DMS114 treated with DMSO at 0.1 percent for 48 hours (cell line): ENCODE results near the gene PNKD.

Experiments used
- DNase-seq: peaks from one replicate; lab custom pipeline; 2025; ENCODE audit not compliant: unreplicated experiment; lab: John Stamatoyannopoulos, UW

The PNKD gene

DNA sequence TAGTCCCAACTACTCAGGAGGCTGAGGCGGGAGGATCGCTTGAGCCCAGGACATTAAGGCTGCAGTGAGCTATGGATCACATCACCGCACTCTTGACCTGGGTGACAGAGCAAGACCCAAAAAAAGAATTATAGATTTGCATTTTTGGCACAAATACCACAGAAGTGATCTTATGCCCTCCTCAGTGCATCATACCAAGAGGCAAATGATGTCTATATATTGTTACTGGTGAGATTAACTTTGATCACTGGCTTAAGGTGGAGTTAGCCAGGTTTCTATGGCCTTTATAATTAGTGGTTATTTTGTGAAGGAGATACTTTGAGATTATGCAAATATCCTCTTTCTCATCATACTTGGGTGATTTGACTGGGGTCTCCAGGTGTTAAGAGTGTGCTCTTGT is 64.2 kb downstream of the PNKD start:
- DNase-seq = no peak

DNA sequence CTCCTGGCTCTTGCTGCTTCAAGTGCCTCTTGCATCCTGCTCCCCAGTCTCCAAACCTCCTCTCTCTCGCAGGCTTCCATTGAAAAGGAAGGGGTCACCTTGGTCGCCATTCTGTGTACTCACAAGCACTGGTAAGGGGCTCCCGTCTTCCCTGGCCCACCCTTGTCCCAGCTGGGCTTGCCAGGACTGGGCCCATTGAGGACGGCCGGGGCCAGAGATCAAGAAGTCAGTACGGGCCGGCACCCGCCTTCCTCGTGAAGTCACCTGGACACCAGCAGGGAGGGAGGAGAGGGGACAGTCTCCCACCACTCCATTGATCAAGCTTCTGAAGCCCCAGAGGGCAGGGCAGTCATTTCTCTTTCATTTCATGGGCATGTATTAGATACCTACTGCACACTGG is 70.3 kb downstream of the PNKD start:
- no peak for DNase-seq

DNA sequence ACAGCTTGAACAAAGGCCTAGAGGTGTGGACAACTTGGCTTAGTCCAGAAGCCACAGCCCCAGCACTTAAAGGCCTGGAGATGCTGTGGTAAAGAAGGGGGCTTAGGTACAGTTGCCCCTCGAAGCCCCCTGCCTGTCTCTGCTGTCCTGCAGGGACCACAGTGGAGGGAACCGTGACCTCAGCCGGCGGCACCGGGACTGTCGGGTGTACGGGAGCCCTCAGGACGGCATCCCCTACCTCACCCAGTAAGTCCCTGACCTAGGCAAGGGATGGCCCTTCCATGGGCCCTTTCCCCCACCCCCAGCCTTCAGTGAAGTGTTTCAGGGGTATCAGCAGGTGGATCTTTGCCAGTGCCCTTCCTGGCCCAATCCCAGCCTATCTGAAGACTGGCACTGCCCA is 71.1 kb downstream of the PNKD start:
- no peak for DNase-seq

DNA sequence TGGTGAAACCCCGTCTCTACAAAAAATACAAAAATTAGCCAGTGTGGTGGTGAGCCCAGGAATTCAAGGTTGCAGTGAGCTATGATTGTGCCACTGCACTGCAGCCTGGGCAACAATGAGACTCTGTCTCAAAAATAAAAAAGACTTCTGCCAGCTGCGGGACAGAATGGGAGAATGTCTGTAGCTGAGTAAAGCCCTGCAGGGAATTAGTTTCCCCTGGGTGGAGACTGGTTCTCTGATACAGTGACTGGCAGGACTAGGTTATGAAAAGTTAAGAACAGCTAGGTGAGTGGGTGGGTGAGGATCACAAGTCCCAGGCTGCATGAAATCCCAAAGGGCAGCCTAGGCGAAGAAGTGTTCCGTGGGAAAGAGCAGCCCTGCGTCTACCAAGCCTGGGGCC is 72.5 kb downstream of the PNKD start:
- no peak for DNase-seq

DNA sequence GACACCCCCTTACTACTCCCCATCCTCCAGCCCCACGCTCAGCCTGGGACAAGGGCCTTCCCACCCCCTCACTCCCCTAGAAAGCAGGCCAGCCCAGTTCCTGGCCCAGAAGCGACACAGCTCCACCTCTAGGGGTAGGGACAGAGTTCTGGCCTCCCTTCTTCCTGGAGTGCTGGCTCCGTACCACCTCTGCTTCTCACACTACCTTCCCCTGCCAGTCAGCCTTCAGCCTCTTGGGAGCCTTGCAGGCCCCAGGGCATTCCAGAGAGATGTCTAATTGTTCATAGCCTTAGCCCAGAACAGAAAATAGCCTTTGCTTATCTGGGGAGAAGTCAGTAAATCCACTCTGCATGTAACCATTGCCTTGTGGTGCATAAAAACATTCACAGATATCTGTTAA is 73.3 kb downstream of the PNKD start:
- no peak for DNase-seq

- no peak for DNase-seq
Measured at GRCh38 chr2:218344090-218344754, 73.9 kb downstream of the PNKD start.

GRCh38 chr2:218344755-218345417 is 74.6 kb downstream of the PNKD start:
- DNase-seq = no peak

GRCh38 chr2:218345491-218346236 is 75.3 kb downstream of the PNKD start:
- DNase-seq = no peak

DNA sequence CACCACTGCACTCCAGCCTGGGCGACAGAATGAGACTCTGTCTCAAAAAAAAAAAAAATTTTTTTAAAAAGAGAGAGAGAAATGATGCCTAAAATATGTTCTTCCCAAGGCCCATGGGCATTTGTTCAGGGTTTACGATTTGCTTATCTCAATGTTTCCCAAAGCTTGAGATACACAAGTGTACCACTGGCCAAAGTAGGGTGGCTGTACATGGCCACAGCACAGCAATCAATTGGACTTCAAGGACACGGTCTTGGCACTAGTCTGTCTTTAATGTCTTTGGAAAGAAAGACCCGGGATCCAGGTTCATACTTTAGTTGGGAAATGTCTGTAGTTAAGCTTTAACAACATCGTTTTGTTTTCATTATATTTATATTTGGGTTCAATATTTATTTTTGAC is 76.9 kb downstream of the PNKD start:
- no peak for DNase-seq

DNA sequence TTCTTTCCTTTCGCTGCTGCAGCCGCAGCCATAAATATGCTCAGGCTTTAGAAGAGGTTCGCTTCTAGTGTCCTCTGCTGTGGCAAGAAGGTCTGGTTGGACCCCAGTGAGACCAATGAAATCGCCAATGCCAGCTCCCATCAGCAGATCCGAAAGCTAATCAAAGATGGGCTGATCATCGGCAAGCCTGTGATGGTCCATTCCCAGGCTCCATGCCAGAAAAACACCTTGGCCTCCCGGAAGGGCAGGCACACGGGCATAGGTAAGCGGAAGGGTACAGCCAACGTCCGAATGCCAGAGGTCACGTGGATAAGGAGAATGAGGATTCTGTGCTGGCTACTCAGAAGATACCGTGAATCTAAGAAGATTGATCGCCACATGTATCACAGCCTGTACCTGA is 83.7 kb downstream of the PNKD start:
- no peak for DNase-seq

DNA sequence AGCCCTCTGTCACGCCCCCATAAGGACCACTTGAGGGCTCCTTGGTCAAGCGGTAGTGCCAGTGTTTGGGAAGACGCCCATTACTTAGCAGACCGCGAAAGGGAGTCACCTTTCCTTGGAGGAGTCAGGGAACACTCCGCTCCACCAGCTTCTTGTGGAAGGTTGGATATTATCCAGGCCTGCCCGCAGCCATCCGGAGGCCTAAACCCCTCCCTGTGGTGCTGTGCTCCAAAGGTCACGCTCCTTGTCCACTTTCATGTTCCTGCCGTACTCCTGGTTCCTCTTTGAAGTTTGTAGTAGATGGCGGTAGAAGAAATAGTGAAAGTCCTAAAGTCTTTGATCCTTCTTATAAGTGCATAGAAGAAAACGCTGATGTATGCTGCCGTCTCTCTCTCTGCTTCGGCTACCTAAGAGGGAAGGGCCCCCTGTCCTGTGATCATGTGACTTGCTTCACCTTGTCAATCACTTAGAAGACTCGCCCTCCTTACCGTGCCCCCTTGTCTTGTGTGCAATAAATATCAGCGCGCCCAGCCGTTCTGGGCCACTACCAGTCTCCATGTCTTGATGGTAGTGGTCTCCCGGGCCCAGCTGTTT is 84.6 kb downstream of the PNKD start:
- DNase-seq = no peak

- no peak for DNase-seq
Measured at GRCh38 chr2:218357236-218358177, 87.2 kb downstream of the PNKD start.

GRCh38 chr2:218360453-218360852 is 90.1 kb downstream of the PNKD start:
- DNase-seq = no peak

- no peak for DNase-seq
Measured at GRCh38 chr2:218362606-218363005, 92.3 kb downstream of the PNKD start.

GRCh38 chr2:218363736-218364135 is 93.4 kb downstream of the PNKD start:
- no peak for DNase-seq

DNA sequence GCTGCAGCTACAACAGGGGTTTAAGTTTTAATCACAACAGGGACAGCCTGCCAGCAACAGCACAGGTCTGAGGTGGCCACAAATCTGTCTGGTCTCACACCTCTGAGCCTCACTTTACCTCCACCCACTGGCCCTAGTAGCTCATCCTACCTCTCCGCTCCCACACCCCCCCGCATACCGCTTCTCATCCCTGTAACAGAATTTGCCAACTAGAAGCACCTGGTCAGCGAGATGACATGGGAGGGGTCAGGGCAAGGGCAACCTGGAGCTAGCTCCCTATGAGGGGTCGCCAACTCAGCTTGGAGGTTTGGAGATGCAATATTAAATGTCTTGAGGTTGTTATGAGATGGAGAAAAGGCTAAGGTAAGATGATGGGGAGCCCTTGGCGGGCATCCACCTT is 93.9 kb downstream of the PNKD start:
- no peak for DNase-seq

DNA sequence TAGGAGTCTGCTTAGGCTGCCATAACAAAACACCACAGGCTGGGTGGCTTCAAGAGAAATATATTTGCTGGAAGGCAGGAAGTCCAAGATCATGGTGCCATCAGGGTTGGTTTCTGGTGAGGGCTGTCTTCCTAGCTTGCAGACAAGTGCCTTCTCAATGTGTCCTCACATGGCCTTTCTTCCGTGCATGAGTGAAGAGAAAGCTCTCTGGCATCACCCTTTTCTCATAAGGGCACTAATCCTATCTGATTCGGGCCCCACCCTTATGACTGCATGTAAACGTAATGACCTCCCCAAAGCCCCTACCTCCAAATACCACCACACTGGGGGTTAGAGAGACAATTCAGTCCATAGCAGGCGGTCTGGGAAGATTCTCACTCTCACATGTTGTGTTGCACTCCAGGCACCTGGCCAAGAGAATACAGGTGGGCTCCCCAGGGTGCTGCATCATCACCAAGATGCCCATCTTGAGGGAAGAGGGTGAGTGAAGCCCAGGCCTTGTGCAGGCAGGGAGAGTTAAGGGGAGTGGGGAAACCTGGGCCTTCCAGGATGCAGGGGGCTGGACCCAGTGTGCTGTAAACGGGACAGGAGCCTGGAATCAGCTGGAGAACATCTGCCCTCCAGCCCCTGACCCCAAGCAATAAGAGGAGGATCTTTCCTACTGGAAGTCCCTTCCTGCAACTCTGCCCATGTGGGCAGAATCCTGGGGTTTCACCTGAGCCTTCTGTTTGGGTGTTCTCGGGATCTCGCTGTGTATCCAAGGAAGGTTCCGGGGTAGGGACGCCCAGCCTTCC is 96.5 kb downstream of the PNKD start:
- DNase-seq = no peak

- peak; percentile 44 for DNase-seq
Measured at GRCh38 chr2:218367415-218368149, 97.3 kb downstream of the PNKD start.

DNA sequence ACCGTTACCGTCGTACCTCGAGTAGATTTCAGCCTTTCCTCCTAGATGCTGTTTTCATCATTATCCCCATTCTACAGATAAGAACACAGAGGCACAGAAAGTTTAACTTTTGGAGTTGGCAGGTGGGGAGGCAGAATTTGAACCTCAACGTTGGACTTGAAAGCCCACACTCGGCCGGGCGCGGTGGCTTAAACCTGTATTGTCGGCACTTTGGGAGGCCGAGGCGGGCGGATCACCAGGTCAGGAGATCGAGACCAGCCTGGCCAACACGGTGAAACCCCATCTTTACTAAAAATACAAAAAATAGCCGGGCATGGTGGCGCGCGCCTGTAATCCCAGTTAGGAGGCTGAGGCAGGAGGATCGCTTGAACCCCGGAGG is 97.8 kb downstream of the PNKD start:
- DNase-seq = no peak
